GM18867 (cell line): ENCODE results near the gene TOM1L2.
"Not testable (repeated sequence)": the region's sequence is repeated elsewhere in the genome, so short reads cannot be mapped to it uniquely, and the experiment has no call there.

Source experiments
- ATAC-seq: cut with Tn5 transposase; IDR thresholded peaks from one replicate; pipeline ENCODE4 v1.9.1; 2021; ENCODE audit warnings: mild to moderate bottlenecking, moderate library complexity; ENCODE audit not compliant: unreplicated experiment

TOM1L2 gene

GRCh38 chr17:17810895-17811248 lies 161.3 kb downstream of the TOM1L2 start:
- no peak for ATAC-seq

GRCh38 chr17:17810084-17810894 lies 161.9 kb downstream of the TOM1L2 start:
- ATAC-seq, result no peak

GRCh38 chr17:17809531-17810083 lies 162.6 kb downstream of the TOM1L2 start:
- no peak for ATAC-seq

GRCh38 chr17:17808706-17809432 lies 163.3 kb downstream of the TOM1L2 start:
- peak; percentile 43 for ATAC-seq

- not testable (repeated sequence) for ATAC-seq
Observed at GRCh38 chr17:17808200-17808599, 164.0 kb downstream of the TOM1L2 start.

- no peak for ATAC-seq
Observed at GRCh38 chr17:17807440-17807839, 164.8 kb downstream of the TOM1L2 start.

- ATAC-seq, result no peak
Observed at GRCh38 chr17:17806611-17807274, 165.5 kb downstream of the TOM1L2 start.

- ATAC-seq, result no peak
Observed at GRCh38 chr17:17806035-17806434, 166.2 kb downstream of the TOM1L2 start.

- no peak for ATAC-seq
Observed at GRCh38 chr17:17805575-17805974, 166.6 kb downstream of the TOM1L2 start.

GRCh38 chr17:17804007-17804406 lies 168.2 kb downstream of the TOM1L2 start:
- ATAC-seq, result no peak

GRCh38 chr17:17801800-17802481 lies 170.3 kb downstream of the TOM1L2 start:
- no peak for ATAC-seq

- no peak for ATAC-seq
Observed at GRCh38 chr17:17800504-17801021, 171.6 kb downstream of the TOM1L2 start.

GRCh38 chr17:17798573-17799255 lies 173.5 kb downstream of the TOM1L2 start:
- no peak for ATAC-seq

- ATAC-seq, result no peak
Observed at GRCh38 chr17:17798010-17798556, 174.1 kb downstream of the TOM1L2 start.

GRCh38 chr17:17797119-17797809 lies 174.9 kb downstream of the TOM1L2 start:
- ATAC-seq, result no peak

- ATAC-seq, result no peak
Observed at GRCh38 chr17:17796787-17797061, 175.5 kb downstream of the TOM1L2 start.

GRCh38 chr17:17795946-17796786 lies 176.0 kb downstream of the TOM1L2 start:
- ATAC-seq, result no peak

GRCh38 chr17:17795296-17795695 lies 176.9 kb downstream of the TOM1L2 start:
- ATAC-seq, result no peak

- no peak for ATAC-seq
Observed at GRCh38 chr17:17794382-17794781, 177.8 kb downstream of the TOM1L2 start.
